Smooth muscle cell (in vitro differentiated cells): Measurements from ENCODE around the gene TRABD2A. TPM values are rescaled to one million over a fixed set of nuclear protein-coding genes. Genes with fewer than 3 reads are reported as not detected.
"Not testable (repeated sequence)": the region's sequence is repeated elsewhere in the genome, so short reads cannot be mapped to it uniquely, and the experiment has no call there.

Experiments used
- DNase-seq: peaks from one replicate; lab custom pipeline; 2025; ENCODE audit not compliant: unreplicated experiment; lab: John Stamatoyannopoulos, UW
- H2AFZ ChIP-seq: fragments of 200-600 bp; sonication (generic); 2 replicates; pipeline ENCODE4 v1.6.0; 2016; ENCODE audit warnings: antibody characterized with exemption, low read depth, mild to moderate bottlenecking
- H3F3A ChIP-seq: fragments of 200-600 bp; sonication (generic); 2 replicates; pipeline ENCODE4 v1.6.0; 2017; ENCODE audit warnings: antibody characterized with exemption, low read depth
- H3K27ac ChIP-seq: fragments of 200-600 bp; sonication (generic); 2 replicates; pipeline ENCODE4 v1.5.1; 2016; ENCODE audit warnings: low read depth, mild to moderate bottlenecking
- H3K27me3 ChIP-seq: fragments of 200-600 bp; sonication (generic); 2 replicates; pipeline ENCODE4 v1.6.1; 2016; ENCODE audit warnings: low read depth, mild to moderate bottlenecking
- H3K36me3 ChIP-seq: fragments of 200-600 bp; sonication (generic); 2 replicates; pipeline ENCODE4 v1.5.1; 2016; ENCODE audit warnings: low read depth
- H3K4me1 ChIP-seq: fragments of 200-600 bp; sonication (generic); 2 replicates; pipeline ENCODE4 v1.5.1; 2016; ENCODE audit warnings: low read depth
- H3K4me2 ChIP-seq: fragments of 200-600 bp; sonication (generic); 2 replicates; pipeline ENCODE4 v1.6.0; 2016; ENCODE audit warnings: mild to moderate bottlenecking
- H3K4me3 ChIP-seq: fragments of 200-600 bp; sonication (generic); 2 replicates; pipeline ENCODE4 v1.5.1; 2016; ENCODE audit warnings: mild to moderate bottlenecking
- H3K79me2 ChIP-seq: fragments of 200-600 bp; sonication (generic); 2 replicates; pipeline ENCODE4 v1.6.0; 2016; ENCODE audit warnings: low read depth, mild to moderate bottlenecking
- H3K9ac ChIP-seq: fragments of 200-600 bp; sonication (generic); 2 replicates; pipeline ENCODE4 v1.6.0; 2016; ENCODE audit warnings: low read depth
- H3K9me3 ChIP-seq: fragments of 200-600 bp; sonication (generic); replicated peaks from 2 replicates; pipeline ENCODE4 v1.5.1; 2016; ENCODE audit warnings: low read depth
- H4K20me1 ChIP-seq: fragments of 200-600 bp; sonication (generic); 2 replicates; pipeline ENCODE4 v1.6.0; 2016; ENCODE audit warnings: low read depth
- CTCF ChIP-seq: fragments of 200-600 bp; sonication (generic); IDR thresholded peaks from 2 replicates; pipeline ENCODE4 v1.5.1; 2017; ENCODE audit warnings: borderline replicate concordance, mild to moderate bottlenecking, antibody characterized with exemption; ENCODE audit not compliant: insufficient read depth, poor library complexity, severe bottlenecking
- WGBS: methylation state at CpG from one replicate; pipeline ENCODE4 v1.1.7; 2016; ENCODE audit warnings: low lambda C conversion rate; 5-methylcytosine and 5-hydroxymethylcytosine counted together
- polyA plus RNA-seq: library from polyadenylated mRNA; unstranded; fragments of >200 nt; fragmentation: Nextera tagmentation; extraction: Ambion mirVana; gene quantifications from 2 replicates; pipeline ENCODE4 v1.2.1, GENCODE V29; 2016
- total RNA-seq: library from RNA; depleted of rRNA; stranded (reverse); fragments of >200 nt; gene quantifications from 2 replicates; pipeline ENCODE4 v1.2.3, GENCODE V29; 2014

The TRABD2A gene
- total and polyA plus RNA-seq, 2 experiments from 2014 or later: 0.11 TPM; not detected in 1

- no peak overlapping the region for H3K27ac ChIP-seq
- no peak overlapping the region for H2AFZ ChIP-seq
- DNase-seq: no peak
- H3K36me3 ChIP-seq: no peaks in the 10 kb centered on the region
- H3K9ac ChIP-seq: no peak overlapping the region
- H3K4me2 ChIP-seq: no peak overlapping the region
- no peak for TF ChIP-seq CTCF
- no peaks in the 10 kb centered on the region for H3K4me1 ChIP-seq
- WGBS: 74% methylated on average over 1 of the region's 1 CpG
- H4K20me1 ChIP-seq: no peaks in the 10 kb centered on the region
- no peaks in the 10 kb centered on the region for H3K9me3 ChIP-seq
- H3K79me2 ChIP-seq: no peaks in the 10 kb centered on the region
- no peak overlapping the region for H3K4me3 ChIP-seq
- no peaks in the 10 kb centered on the region for H3F3A ChIP-seq
- H3K27me3 ChIP-seq: no peaks in the 10 kb centered on the region
Observed at GRCh38 chr2:84776011-84776410, 104.9 kb downstream of the TRABD2A start.

- H3K4me3 ChIP-seq, H3K36me3 ChIP-seq, H3F3A ChIP-seq, H3K9ac ChIP-seq, H4K20me1 ChIP-seq, H3K27ac ChIP-seq, H3K79me2 ChIP-seq, H3K27me3 ChIP-seq, H3K4me1 ChIP-seq, H2AFZ ChIP-seq, H3K4me2 ChIP-seq, H3K9me3 ChIP-seq, DNase-seq: not testable (repeated sequence)
- WGBS: 73% methylated on average over 3 of the region's 3 CpGs
Observed at GRCh38 chr2:84773562-84773961, 107.3 kb downstream of the TRABD2A start.

Other genes with a start within 250 kb of the TRABD2A start
- gene TMSB10, start 24.6 kb upstream of the TRABD2A start, total RNA-seq: 7,008 and 8,051 TPM in 2 replicates
- 5,467 and 5,517 TPM in 2 replicates for gene TMSB10, start 24.6 kb upstream of the TRABD2A start, polyA plus RNA-seq
- 65.0 and 102 TPM in 2 replicates for gene KCMF1, start 90.1 kb upstream of the TRABD2A start, total RNA-seq
- gene KCMF1, start 90.1 kb upstream of the TRABD2A start, polyA plus RNA-seq: 55.0 and 56.5 TPM in 2 replicates